GM12872 (cell line): Measurements from ENCODE around the gene SHC4.

Source experiments
- CTCF ChIP-seq: IDR thresholded peaks from 3 replicates; pipeline ENCODE4 v1.5.1; 2011; ENCODE audit warnings: low read depth, mild to moderate bottlenecking, low read length, moderate library complexity; ENCODE audit not compliant: insufficient read depth

Gene SHC4

DNA sequence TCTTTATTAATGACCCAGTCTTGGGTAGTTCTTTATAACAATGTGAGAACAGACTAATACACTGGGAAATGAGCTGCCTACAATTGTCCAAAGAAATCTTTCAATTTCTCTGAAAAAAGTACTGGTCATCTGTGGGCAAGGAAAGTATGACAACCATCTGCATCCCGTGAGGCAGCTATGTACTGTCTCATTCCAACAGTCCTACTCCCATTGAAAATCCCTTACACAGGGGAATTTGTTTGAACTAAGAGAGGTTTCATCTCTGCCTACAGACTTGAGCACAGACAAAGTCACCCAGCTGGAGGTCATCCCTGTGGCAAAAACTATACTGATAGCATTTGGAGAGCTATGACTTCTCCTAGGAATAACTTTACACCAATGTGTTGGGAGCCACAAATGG, 27.1 kb downstream of the SHC4 start:
- no peak for TF ChIP-seq CTCF

GRCh38 chr15:48935236-48935635, 28.5 kb downstream of the SHC4 start:
- TF ChIP-seq CTCF: no peak

DNA sequence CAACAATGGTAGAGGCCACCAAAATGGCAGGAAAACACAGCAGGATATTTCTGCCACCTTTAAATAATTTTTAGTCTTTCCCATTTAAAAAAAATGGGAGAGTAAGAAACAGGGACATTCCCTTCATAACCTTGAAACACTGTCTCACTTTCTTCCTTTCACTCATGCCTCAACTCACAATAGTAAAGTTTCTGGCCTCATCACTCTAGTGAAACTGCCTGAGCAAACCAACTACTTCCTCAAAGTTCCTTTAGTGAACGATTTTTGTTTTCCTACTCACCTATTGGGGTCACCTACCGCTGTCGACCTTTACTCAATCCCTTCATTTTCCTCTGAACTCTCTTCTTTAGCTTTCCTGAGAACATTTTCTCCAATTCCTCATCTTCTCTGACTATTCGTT, 33.0 kb downstream of the SHC4 start:
- no peak for TF ChIP-seq CTCF

GRCh38 chr15:48929661-48930060, 34.1 kb downstream of the SHC4 start:
- TF ChIP-seq CTCF: no peak

DNA sequence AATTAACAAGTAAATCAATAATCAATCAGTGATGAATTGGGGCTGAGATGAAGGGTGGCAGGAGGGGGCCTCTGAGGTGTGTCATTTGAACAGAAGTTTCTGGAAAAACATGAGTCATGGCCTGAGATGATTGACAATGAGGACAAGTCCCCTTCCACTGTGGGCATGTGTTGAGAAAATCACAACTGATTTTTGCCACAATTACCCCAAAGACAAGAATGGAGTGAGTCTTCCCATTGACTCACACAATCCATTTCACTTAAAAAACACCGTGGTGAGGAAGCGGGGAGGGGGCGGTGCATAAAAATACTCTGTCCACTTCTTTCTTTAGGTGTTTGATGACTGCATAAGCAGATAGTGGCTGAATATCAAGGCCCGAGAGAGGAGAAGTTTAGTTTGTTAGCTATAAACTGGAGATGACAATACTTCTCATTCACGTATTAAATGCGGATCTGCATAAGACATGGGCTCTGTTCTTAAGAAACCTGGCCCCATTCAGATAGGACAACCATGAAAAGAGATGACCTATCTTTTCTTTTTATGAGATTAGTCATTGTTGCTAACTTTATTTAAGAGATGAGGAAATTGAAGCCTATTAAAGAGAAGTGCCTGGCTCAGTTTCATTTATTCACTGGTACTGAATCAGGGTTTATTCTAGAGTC, 34.7 kb downstream of the SHC4 start:
- no peak for TF ChIP-seq CTCF

DNA sequence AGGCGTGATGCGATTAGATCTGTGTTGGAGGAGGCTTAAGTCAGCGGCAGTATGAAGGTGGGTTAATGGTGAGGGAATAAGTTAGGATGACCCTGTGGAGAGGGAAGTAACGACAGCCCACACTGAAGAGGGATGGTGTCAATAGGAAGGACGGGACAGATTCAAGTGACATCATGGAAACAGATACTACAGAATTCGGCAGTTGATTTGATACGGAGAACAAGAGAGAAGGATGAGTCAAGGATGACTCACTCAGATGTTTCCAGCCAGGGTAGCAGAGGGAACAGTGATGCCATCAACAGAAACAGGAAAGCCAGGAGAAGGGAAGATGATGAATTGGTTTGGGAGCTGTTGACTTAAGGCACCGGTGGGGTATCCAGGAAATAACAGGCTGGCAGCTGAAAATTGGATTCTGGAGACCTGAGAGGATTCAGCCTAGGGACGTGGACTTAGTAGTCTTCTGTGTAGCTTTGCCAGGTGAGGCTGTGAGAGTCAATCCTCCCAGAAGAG, 38.0 kb downstream of the SHC4 start:
- TF ChIP-seq CTCF: no peak

DNA sequence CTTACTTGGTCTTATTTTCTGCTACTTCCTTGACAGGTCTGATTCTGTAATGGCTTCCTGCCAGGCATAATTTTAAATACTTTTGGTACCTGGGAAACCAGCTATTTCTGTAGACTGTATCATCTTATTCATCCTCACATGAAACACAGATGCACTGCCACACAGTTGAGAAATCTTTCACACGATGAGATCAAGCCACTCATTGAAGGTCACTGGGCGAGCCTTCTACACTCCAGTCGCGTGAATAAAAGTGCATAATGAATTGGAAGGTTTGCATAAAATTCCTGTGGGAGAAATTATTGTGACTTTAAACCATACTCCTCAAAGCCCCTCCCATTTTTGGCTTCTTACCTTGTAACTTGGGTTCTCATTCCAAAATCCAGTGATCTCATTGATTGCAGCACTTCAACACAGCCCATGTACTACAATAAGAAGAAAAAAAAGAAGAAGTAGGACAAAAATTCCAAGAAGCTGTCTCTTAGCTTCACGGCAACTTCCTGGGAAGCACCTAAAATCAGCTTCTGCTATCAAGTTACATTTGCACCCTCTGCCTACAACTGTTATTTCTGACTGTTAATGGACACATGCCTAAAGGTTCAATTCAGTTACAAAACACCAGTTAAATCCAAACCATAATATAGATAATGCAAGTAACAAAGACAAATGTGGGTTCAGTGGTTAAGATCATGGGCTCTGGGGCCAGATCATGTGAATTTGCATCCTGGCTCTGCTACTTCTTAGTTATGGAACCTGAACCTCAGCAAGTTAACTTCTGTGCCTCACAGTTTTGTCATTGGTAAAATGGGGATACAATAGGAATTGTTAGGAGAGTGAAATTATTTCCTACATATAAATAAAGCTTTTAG, 39.0 kb downstream of the SHC4 start:
- no peak for TF ChIP-seq CTCF
